Osteoblast (primary cell): Measurements from ENCODE around the gene SULF2. TPM values are rescaled to one million over a fixed set of nuclear protein-coding genes. Genes with fewer than 3 reads are reported as not detected.

Experiments used
- DNase-seq: peaks from one replicate; pipeline ENCODE4 v3.0.0; 2011; ENCODE audit warnings: low spot score, mixed read lengths; ENCODE audit not compliant: insufficient read length; ENCODE audit errors: missing footprints
- H2AFZ ChIP-seq: 2 replicates; pipeline ENCODE4 v1.6.0; 2011; ENCODE audit warnings: mild to moderate bottlenecking, low read length
- H3K27ac ChIP-seq: 2 replicates; pipeline ENCODE4 v1.5.1; 2011; ENCODE audit warnings: mild to moderate bottlenecking, low read depth, low read length, moderate library complexity
- H3K27me3 ChIP-seq: 2 replicates; pipeline ENCODE4 v1.6.0; 2012; ENCODE audit warnings: mild to moderate bottlenecking, control low read depth, inconsistent platforms, low read length, moderate library complexity; ENCODE audit not compliant: insufficient read depth
- H3K36me3 ChIP-seq: 2 replicates; pipeline ENCODE4 v1.5.1; 2011; ENCODE audit warnings: mild to moderate bottlenecking, low read length, control low read depth, moderate library complexity; ENCODE audit not compliant: insufficient read depth
- H3K4me1 ChIP-seq: 2 replicates; pipeline ENCODE4 v1.5.1; 2011; ENCODE audit warnings: mild to moderate bottlenecking, low read length, control low read depth, moderate library complexity; ENCODE audit not compliant: insufficient read depth
- H3K4me2 ChIP-seq: 2 replicates; pipeline ENCODE4 v1.6.0; 2011; ENCODE audit warnings: mild to moderate bottlenecking, low read length; ENCODE audit not compliant: insufficient read depth
- H3K4me3 ChIP-seq: fragments of 200-600 bp; sonication (generic); 3 replicates; pipeline ENCODE4 v1.5.1; 2012; ENCODE audit warnings: mild to moderate bottlenecking, low read length, inconsistent platforms; ENCODE audit not compliant: insufficient read depth
- H3K79me2 ChIP-seq: 2 replicates; pipeline ENCODE4 v1.6.0; 2012; ENCODE audit warnings: mild to moderate bottlenecking, low read length, control low read depth, inconsistent platforms; ENCODE audit not compliant: insufficient read depth
- H3K9me3 ChIP-seq: 2 replicates; pipeline ENCODE4 v1.5.1; 2011; ENCODE audit warnings: low read depth, low read length, control low read depth
- H4K20me1 ChIP-seq: 2 replicates; pipeline ENCODE4 v1.6.0; 2012; ENCODE audit warnings: mild to moderate bottlenecking, low read length, control low read depth; ENCODE audit not compliant: insufficient read depth
- total RNA-seq: library from RNA; depleted of rRNA; stranded (reverse); fragments of >200 nt; gene quantifications from 2 replicates; pipeline ENCODE4 v1.2.3, GENCODE V29; 2012
- TF ChIP-seq, protein P1 (sequence below): IDR thresholded peaks from 2 replicates; pipeline ENCODE4 v1.5.1; 2011; ENCODE audit warnings: mild to moderate bottlenecking, low read depth, low read length, moderate library complexity; ENCODE audit errors: extremely low read depth

Gene SULF2
- total RNA-seq, 1 donor: 102 TPM

DNA sequence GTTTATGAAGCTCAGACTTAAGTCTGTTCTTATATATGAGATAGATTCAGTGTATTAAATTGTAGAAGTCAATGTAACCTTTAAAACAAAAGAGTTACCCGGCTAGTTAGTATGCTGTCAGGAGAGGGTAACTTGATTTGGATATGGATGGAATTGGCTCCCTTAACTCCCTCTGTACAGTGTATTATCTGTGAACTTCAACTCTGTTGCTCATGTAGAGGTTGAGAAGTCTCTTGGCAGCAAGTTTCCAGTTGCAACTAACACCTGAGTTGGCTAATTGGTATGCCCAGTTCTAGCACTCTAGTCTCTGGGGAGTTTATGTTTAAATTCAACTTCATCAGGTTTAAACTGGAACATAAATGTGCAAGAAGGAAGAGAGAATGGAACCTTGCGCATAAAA lies 172.6 kb downstream of the SULF2 start:
- no peak overlapping the region for H3K27ac ChIP-seq
- H3K27me3 ChIP-seq: no peaks in the 10 kb centered on the region
- no peak for DNase-seq
- peaks cover 11% of the 10 kb centered on the region for H3K4me1 ChIP-seq
- TF ChIP-seq, protein P1, sequence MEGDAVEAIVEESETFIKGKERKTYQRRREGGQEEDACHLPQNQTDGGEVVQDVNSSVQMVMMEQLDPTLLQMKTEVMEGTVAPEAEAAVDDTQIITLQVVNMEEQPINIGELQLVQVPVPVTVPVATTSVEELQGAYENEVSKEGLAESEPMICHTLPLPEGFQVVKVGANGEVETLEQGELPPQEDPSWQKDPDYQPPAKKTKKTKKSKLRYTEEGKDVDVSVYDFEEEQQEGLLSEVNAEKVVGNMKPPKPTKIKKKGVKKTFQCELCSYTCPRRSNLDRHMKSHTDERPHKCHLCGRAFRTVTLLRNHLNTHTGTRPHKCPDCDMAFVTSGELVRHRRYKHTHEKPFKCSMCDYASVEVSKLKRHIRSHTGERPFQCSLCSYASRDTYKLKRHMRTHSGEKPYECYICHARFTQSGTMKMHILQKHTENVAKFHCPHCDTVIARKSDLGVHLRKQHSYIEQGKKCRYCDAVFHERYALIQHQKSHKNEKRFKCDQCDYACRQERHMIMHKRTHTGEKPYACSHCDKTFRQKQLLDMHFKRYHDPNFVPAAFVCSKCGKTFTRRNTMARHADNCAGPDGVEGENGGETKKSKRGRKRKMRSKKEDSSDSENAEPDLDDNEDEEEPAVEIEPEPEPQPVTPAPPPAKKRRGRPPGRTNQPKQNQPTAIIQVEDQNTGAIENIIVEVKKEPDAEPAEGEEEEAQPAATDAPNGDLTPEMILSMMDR: no peak
- no peak overlapping the region for H3K4me3 ChIP-seq
- H3K4me2 ChIP-seq: no peak overlapping the region
- no peaks in the 10 kb centered on the region for H4K20me1 ChIP-seq
- no peaks in the 10 kb centered on the region for H3K36me3 ChIP-seq
- peaks cover 35% of the 10 kb centered on the region for H3K79me2 ChIP-seq
- H3K9me3 ChIP-seq: no peaks in the 10 kb centered on the region
- no peak overlapping the region for H2AFZ ChIP-seq

DNA sequence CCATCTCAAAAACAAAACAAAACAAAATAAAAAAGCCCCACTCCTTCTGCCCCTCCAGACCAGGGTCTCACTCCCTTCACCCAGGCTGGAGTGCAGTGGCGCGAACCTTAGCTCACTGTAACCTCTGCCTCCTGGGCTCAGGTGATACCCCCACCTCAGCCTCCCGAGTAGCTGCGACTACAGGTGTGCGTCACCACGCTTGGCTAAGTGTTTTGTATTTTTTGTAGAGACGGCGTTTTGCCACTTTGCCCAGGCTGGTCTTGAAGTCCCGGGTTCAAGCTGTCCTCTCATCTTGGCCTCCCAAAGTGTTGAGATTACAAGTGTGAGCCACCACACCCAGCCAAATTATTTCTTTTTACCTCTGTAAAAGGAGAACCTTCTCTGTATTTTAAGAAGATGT lies 173.5 kb downstream of the SULF2 start:
- TF ChIP-seq, protein P1: no peak
- H3K27me3 ChIP-seq: no peaks in the 10 kb centered on the region
- no peak overlapping the region for H3K27ac ChIP-seq
- H3K9me3 ChIP-seq: no peaks in the 10 kb centered on the region
- peaks cover 35% of the 10 kb centered on the region for H3K79me2 ChIP-seq
- H2AFZ ChIP-seq: no peak overlapping the region
- no peaks in the 10 kb centered on the region for H3K36me3 ChIP-seq
- no peak overlapping the region for H3K4me2 ChIP-seq
- no peak for DNase-seq
- H3K4me3 ChIP-seq: no peak overlapping the region
- H4K20me1 ChIP-seq: no peaks in the 10 kb centered on the region
- H3K4me1 ChIP-seq: peaks cover 17% of the 10 kb centered on the region

DNA sequence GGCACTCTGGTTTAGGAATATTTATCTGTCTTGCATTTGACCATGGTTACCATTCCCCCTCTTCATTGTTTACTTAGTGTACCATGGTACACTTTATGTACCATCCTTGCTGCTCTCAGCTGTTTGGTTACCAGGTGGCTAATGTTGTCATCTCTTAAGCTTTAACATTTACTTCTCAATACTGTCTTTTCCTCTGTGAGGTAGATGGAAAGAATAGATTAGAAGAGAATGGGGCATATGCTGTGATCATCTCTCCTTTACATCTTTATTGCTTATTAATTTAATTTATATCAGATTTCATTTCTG lies 174.4 kb downstream of the SULF2 start:
- TF ChIP-seq, protein P1: no peak
- Histone ChIP-seq H3K36me3 (no peaks in the 10 kb centered on the region), H3K9me3 (no peaks in the 10 kb centered on the region), H3K4me3 (no peak overlapping the region), H3K4me1 (peaks cover 17% of the 10 kb centered on the region), H3K27ac (peak overlapping the region; percentile 82), H4K20me1 (no peaks in the 10 kb centered on the region), H2AFZ (no peak overlapping the region), H3K4me2 (peak overlapping the region; percentile 33), H3K79me2 (peaks cover 44% of the 10 kb centered on the region), H3K27me3 (no peaks in the 10 kb centered on the region)
- DNase-seq: no peak

DNA sequence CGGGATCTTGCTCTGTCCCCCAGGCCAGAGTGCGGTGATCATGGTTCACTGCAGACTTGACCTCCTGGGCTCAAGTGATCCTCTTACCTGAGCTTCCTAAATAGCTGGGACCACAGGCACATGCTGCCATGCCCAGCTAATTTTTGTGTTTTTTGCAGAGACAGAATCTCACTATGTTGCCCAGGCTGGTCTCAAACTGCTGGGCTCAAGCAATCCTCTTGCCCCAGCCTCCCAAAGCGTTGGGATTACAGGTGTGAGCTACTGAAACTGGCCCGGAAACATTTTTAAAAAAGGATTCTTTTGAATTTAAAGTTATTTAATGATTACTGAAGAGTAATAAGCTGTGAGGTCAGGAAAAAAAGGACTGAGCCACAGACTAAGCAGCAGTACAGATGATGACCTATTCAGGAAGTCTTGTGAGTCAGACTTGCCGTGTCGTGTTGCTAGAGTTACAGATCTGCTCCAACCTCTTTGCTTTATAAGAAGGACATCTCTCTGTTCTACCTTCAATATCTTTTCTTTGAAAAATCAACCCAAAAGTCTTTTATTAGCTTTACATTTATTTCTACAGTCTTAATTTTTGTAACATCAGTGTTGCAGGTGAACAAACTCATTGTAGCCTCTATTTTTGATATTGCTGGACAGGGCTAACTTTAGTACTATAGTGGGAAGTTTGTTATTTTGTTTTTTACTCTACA lies 174.9 kb downstream of the SULF2 start:
- H3K4me3 ChIP-seq: no peak overlapping the region
- H3K4me1 ChIP-seq: peaks cover 17% of the 10 kb centered on the region
- H3K79me2 ChIP-seq: peaks cover 48% of the 10 kb centered on the region
- no peak overlapping the region for H2AFZ ChIP-seq
- TF ChIP-seq, protein P1: no peak
- no peaks in the 10 kb centered on the region for H3K27me3 ChIP-seq
- H3K4me2 ChIP-seq: peak overlapping the region; percentile 33
- peak overlapping the region; percentile 82 for H3K27ac ChIP-seq
- DNase-seq: peak; percentile 86
- H3K9me3 ChIP-seq: no peaks in the 10 kb centered on the region
- no peaks in the 10 kb centered on the region for H4K20me1 ChIP-seq
- no peaks in the 10 kb centered on the region for H3K36me3 ChIP-seq
